ENCODE data around the gene METTL13.

DNA sequence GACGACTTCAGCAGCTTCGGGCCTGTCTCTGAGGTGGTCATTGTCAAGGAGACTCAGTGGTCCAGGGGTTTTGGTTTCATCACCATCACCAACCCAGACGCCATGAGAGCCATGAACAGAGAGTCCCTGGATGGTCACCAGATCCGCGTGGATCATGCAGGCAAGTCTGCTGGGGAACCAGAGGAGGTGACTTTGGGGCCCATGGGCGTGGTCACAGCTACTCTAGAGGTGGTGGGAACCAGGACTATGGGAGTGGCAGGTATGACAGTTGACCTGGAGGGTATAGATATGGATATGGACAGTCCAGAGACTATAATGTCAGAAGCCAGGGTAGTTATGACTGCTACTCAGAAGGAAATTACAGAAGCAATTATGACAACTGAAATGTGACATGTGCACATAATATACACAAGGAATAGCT, 19.3 kb upstream of the METTL13 start:
- TF ChIP-seq CTCF (IDR thresholded peaks at IDR 0.05; ENCODE audit: low read length): no peak
- TF ChIP-seq EZH2 (optimal IDR thresholded peaks at IDR 0.05; ENCODE audit: low read depth, low read length): no peak
- TF ChIP-seq EZH2phosphoT487 (IDR thresholded peaks at IDR 0.05; ENCODE audit: low read length): no peak
